B cell (primary cell): Measurements from ENCODE around the gene DGKZ. TPM values are rescaled to one million over a fixed set of nuclear protein-coding genes. Genes with fewer than 3 reads are reported as not detected.

Experiments used
- ATAC-seq: fragments of 200-7000 bp; cut with Tn5 transposase; one replicate; pipeline ENCODE4 v1.10.0; 2021; ENCODE audit warnings: low read depth, mild to moderate bottlenecking, moderate number of reproducible peaks, moderate library complexity
- CTCF ChIA-PET: fragments of 350-600 bp; sonication (Branson Sonifier 250); formaldehyde crosslinking; loops from one replicate; lab custom pipeline; 2021; ENCODE audit warnings: antibody characterized with exemption, inconsistent platforms; lab: Charles Lee
- POLR2A ChIA-PET: fragments of 350-600 bp; sonication (Branson Sonifier 250); formaldehyde crosslinking; loops from one replicate; lab custom pipeline; 2021; ENCODE audit warnings: antibody characterized with exemption; lab: Charles Lee
- DNase-seq: peaks from one replicate; pipeline ENCODE4 v3.0.0; 2013
- H2AFZ ChIP-seq: 2 replicates; pipeline ENCODE4 v1.6.1; 2012; ENCODE audit warnings: mild to moderate bottlenecking, low read depth, low read length; ENCODE audit not compliant: insufficient read depth, poor library complexity, severe bottlenecking
- H3K27ac ChIP-seq, 2 donors: 1 replicate in 1 of 2; 2 replicates in 1 of 2; pipeline ENCODE4 v1.5.1; 2012 to 2013; ENCODE audit warnings: low read length in 2 of 2, mild to moderate bottlenecking in 2 of 2, moderate library complexity in 1 of 2
- H3K27me3 ChIP-seq, 4 experiments: fragments of 200-600 bp in 1 of 4; sonication (generic) in 1 of 4; replicated peaks in 1 of 4; 1 replicate in 2 of 4; 2 replicates in 2 of 4; pipeline versions ENCODE4 v1.6.1 to v1.7.0; 2013 to 2016; ENCODE audit warnings: low read length in 3 of 4, mild to moderate bottlenecking in 2 of 4, mixed read lengths in 1 of 4, moderate library complexity in 1 of 4; ENCODE audit not compliant: insufficient read depth in 4 of 4, control insufficient read depth in 3 of 4; ENCODE audit errors: control extremely low read depth in 1 of 4
- H3K36me3 ChIP-seq, 2 experiments: replicated peaks in 1 of 2; 1 replicate in 1 of 2; 2 replicates in 1 of 2; pipeline versions ENCODE4 v1.6.1 to v1.7.1; 2013; ENCODE audit warnings: low read length in 1 of 2; ENCODE audit not compliant: insufficient read depth in 2 of 2, control insufficient read depth in 1 of 2; ENCODE audit errors: control extremely low read depth in 1 of 2, extremely low read depth in 1 of 2
- H3K4me1 ChIP-seq, 2 donors: fragments of 200-600 bp in 1 of 2; sonication (generic) in 1 of 2; 1 replicate in 1 of 2; 2 replicates in 1 of 2; pipeline versions ENCODE4 v1.5.1 to v1.6.1; 2013 to 2017; ENCODE audit warnings: low read length in 2 of 2; ENCODE audit not compliant: control insufficient read depth in 2 of 2, insufficient read depth in 2 of 2
- H3K4me2 ChIP-seq: replicated peaks from 2 replicates; pipeline ENCODE3; 2012; ENCODE audit warnings: mild to moderate bottlenecking, low read depth, low read length; ENCODE audit not compliant: poor library complexity, severe bottlenecking
- H3K4me3 ChIP-seq, 5 experiments: fragments of 200-600 bp in 1 of 5; sonication (generic) in 1 of 5; 1 replicate in 3 of 5; 2 replicates in 2 of 5; pipeline versions ENCODE4 v1.5.1 to v1.7.0; 2011 to 2016; ENCODE audit warnings: low read length in 4 of 5, mild to moderate bottlenecking in 4 of 5, low read depth in 2 of 5, control low read depth in 1 of 5, moderate library complexity in 1 of 5; ENCODE audit not compliant: insufficient read depth in 1 of 5; ENCODE audit errors: control extremely low read depth in 1 of 5, extremely low read depth in 1 of 5
- H3K79me2 ChIP-seq: fragments of 200-600 bp; sonication (generic); one replicate; pipeline ENCODE4 v1.6.0; 2016; ENCODE audit warnings: low read length; ENCODE audit not compliant: control insufficient read depth, insufficient read depth
- H3K9ac ChIP-seq: fragments of 200-600 bp; sonication (generic); 2 replicates; pipeline ENCODE4 v1.6.1; 2017; ENCODE audit warnings: mild to moderate bottlenecking, low read length, moderate library complexity
- H3K9me3 ChIP-seq, 3 donors: one replicate each; pipeline versions ENCODE4 v1.6.1 to v1.7.1; 2013; ENCODE audit warnings: low read length in 2 of 3; ENCODE audit not compliant: control insufficient read depth in 2 of 3, insufficient read depth in 1 of 3; ENCODE audit errors: control extremely low read depth in 1 of 3
- H4K20me1 ChIP-seq: 2 replicates; pipeline ENCODE4 v1.6.0; 2012; ENCODE audit warnings: mild to moderate bottlenecking, low read length; ENCODE audit not compliant: insufficient read depth, control insufficient read depth, poor library complexity, severe bottlenecking
- H3K27ac Mint-ChIP-seq: one replicate; pipeline ENCODE4 v1.8.0; 2021; ENCODE audit warnings: mixed read lengths
- H3K27me3 Mint-ChIP-seq: one replicate; pipeline ENCODE4 v1.8.0; 2021; ENCODE audit warnings: mixed read lengths
- H3K4me1 Mint-ChIP-seq: one replicate; pipeline ENCODE4 v1.8.0; 2021; ENCODE audit warnings: mixed read lengths
- H3K4me3 Mint-ChIP-seq: one replicate; pipeline ENCODE4 v1.8.0; 2021; ENCODE audit warnings: mixed read lengths
- H3K9me3 Mint-ChIP-seq: one replicate; pipeline ENCODE4 v1.8.0; 2022; ENCODE audit warnings: mixed read lengths; ENCODE audit not compliant: insufficient read depth
- CTCF ChIP-seq: fragments of 200-600 bp; IDR thresholded peaks from one replicate; pipeline ENCODE4 v1.8.0; 2022; ENCODE audit warnings: antibody characterized with exemption, mild to moderate bottlenecking
- EZH2 ChIP-seq: IDR thresholded peaks from 2 replicates; pipeline ENCODE4 v1.6.1; 2012; ENCODE audit warnings: borderline replicate concordance, low read depth, mild to moderate bottlenecking, moderate library complexity, low read length; ENCODE audit not compliant: insufficient read depth, poor library complexity, severe bottlenecking
- WGBS: methylation state at CpG from one replicate; pipeline ENCODE4 v1.1.5; 2013; ENCODE audit warnings: missing lambda C conversion rate; ENCODE audit not compliant: insufficient coverage; 5-methylcytosine and 5-hydroxymethylcytosine counted together
- intact Hi-C: fragments of 100-400 bp; cut with micrococcal nuclease; formaldehyde crosslinking; loops from one replicate; pipeline ENCODE4 v1.10.0; 2022
- polyA plus RNA-seq: library from polyadenylated mRNA; depleted of rRNA; stranded (reverse); fragments of >200 nt; gene quantifications from 2 replicates; pipeline ENCODE4 v1.2.3, GENCODE V29; 2012
- total RNA-seq, 2 donors: library from RNA; stranded (reverse); fragments of 120-200 nt in 1 of 2; gene quantifications; 1 replicate in 1 of 2; 2 replicates in 1 of 2; pipeline versions ENCODE4 v1.2.3 to v1.2.4, GENCODE V29; 2013 to 2022

DGKZ gene
- total and polyA plus RNA-seq, 2 donors (not counting 1 experiment from before 2014, with no cell fraction given) = 56.6 to 79.5 TPM

- Histone ChIP-seq H3K27ac (no peak overlapping the region), H3K27me3 (peaks cover 0 to 51% (median 38%) of the 10 kb centered on the region in 4 experiments), H3K4me3 (no peak overlapping the region), H4K20me1 (no peaks in the 10 kb centered on the region), H3K36me3 (no peaks in the 10 kb centered on the region), H3K79me2 (no peaks in the 10 kb centered on the region), H3K9ac (no peak overlapping the region), H3K9me3 (peaks cover 0 to 7% (median 0%) of the 10 kb centered on the region in 3 donors), H3K4me1 (peaks cover 12 to 19% of the 10 kb centered on the region in 2 donors), H2AFZ (no peak overlapping the region), H3K4me2 (no peak overlapping the region)
- no peaks in the 10 kb centered on the region for H3K9me3 Mint-ChIP-seq
- POLR2A ChIA-PET = no interaction called here
- H3K27me3 Mint-ChIP-seq = peaks cover 63% of the 10 kb centered on the region
- WGBS = 77% methylated on average over 2 of the region's 5 CpGs
- CTCF ChIA-PET = interaction anchor here (0.8 to 1.5 kb wide), 5 partner anchors 14 to 81 kb away, joined by 3 to 5 read pairs (median 3); no protein-coding TSS in a partner anchor
- DNase-seq (no peak), ATAC-seq (no peak)
- intact Hi-C loops = no loop called here
- TF ChIP-seq CTCF = no peak
- TF ChIP-seq EZH2 = no peak
- no peak overlapping the region for H3K27ac Mint-ChIP-seq
- H3K4me3 Mint-ChIP-seq = no peak overlapping the region
- peaks cover 13% of the 10 kb centered on the region for H3K4me1 Mint-ChIP-seq
Observed at GRCh38 chr11:46330154-46330553, 17.1 kb upstream of the DGKZ start.

- WGBS = 43% methylated on average over 5 of the region's 11 CpGs
Observed at GRCh38 chr11:46330563-46331281, 16.5 kb upstream of the DGKZ start.

More at GRCh38 chr11:46330563-46331281, 16.5 kb upstream of the DGKZ start:
- H3K79me2 ChIP-seq = no peaks in the 10 kb centered on the region
- Mint-ChIP-seq H3K4me1 (peaks cover 13% of the 10 kb centered on the region), H3K27me3 (peaks cover 62% of the 10 kb centered on the region), H3K27ac (no peak overlapping the region), H3K4me3 (no peak overlapping the region), H3K9me3 (no peaks in the 10 kb centered on the region)
- CTCF ChIA-PET = interaction anchor here (0.8 to 1.8 kb wide), 5 partner anchors 13 to 81 kb away, joined by 3 to 5 read pairs (median 3); no protein-coding TSS in a partner anchor
- no peak overlapping the region for H3K4me2 ChIP-seq
- H4K20me1 ChIP-seq = no peaks in the 10 kb centered on the region
- DNase-seq = no peak
- ATAC-seq = no peak
- peaks cover 0 to 57% (median 40%) of the 10 kb centered on the region in 4 experiments for H3K27me3 ChIP-seq
- no peak overlapping the region for H2AFZ ChIP-seq
- POLR2A ChIA-PET = no interaction called here
- TF ChIP-seq CTCF (no peak), EZH2 (no peak)
- H3K27ac ChIP-seq = no peak overlapping the region
- H3K9me3 ChIP-seq = peaks cover 0 to 8% (median 0%) of the 10 kb centered on the region in 3 donors
- intact Hi-C loops = no loop called here
- no peak overlapping the region for H3K9ac ChIP-seq
- no peaks in the 10 kb centered on the region for H3K36me3 ChIP-seq
- no peak overlapping the region for H3K4me3 ChIP-seq
- peaks cover 12 to 19% of the 10 kb centered on the region in 2 donors for H3K4me1 ChIP-seq
